GM23338 (cell line): ENCODE measurements around the gene STX17. TPM values are rescaled to one million over a fixed set of nuclear protein-coding genes. Genes with fewer than 3 reads are reported as not detected.

Experiments
- ATAC-seq: fragments of 200-7000 bp; cut with Tn5 transposase; 3 replicates; pipeline ENCODE4 v1.9.1; 2020
- DNase-seq: peaks from one replicate; pipeline ENCODE4 v3.0.0-alpha.2; 2015; ENCODE audit warnings: low spot score
- H2AFZ ChIP-seq: fragments of 200-600 bp; sonication (generic); 2 replicates; pipeline ENCODE4 v1.8.0; 2016; ENCODE audit warnings: antibody characterized with exemption, mild to moderate bottlenecking, moderate library complexity
- H3F3A ChIP-seq: fragments of 200-600 bp; sonication (generic); replicated peaks from 2 replicates; pipeline ENCODE4 v1.8.0; 2017; ENCODE audit warnings: antibody characterized with exemption, mixed run types, low read depth
- H3K27ac ChIP-seq: fragments of 200-600 bp; sonication (generic); 2 replicates; pipeline ENCODE4 v1.6.1; 2016; ENCODE audit warnings: low read depth
- H3K27me3 ChIP-seq: fragments of 200-600 bp; sonication (generic); 2 replicates; pipeline ENCODE4 v1.8.0; 2016; ENCODE audit warnings: mild to moderate bottlenecking, mixed run types, moderate library complexity; ENCODE audit not compliant: insufficient read depth
- H3K36me3 ChIP-seq: fragments of 200-600 bp; sonication (generic); 2 replicates; pipeline ENCODE4 v1.8.0; 2016; ENCODE audit warnings: mild to moderate bottlenecking; ENCODE audit not compliant: insufficient read depth
- H3K4me1 ChIP-seq: fragments of 200-600 bp; sonication (generic); 2 replicates; pipeline ENCODE4 v1.8.0; 2016; ENCODE audit warnings: mild to moderate bottlenecking, moderate library complexity; ENCODE audit not compliant: insufficient read depth
- H3K4me2 ChIP-seq: fragments of 200-600 bp; sonication (generic); 2 replicates; pipeline ENCODE4 v1.7.1; 2017; ENCODE audit warnings: mixed run types
- H3K4me3 ChIP-seq: fragments of 200-600 bp; sonication (generic); 2 replicates; pipeline ENCODE4 v1.6.1; 2016; ENCODE audit warnings: mixed run types
- H3K79me2 ChIP-seq: fragments of 200-600 bp; sonication (generic); replicated peaks from 2 replicates; pipeline ENCODE4 v1.8.0; 2017; ENCODE audit warnings: mild to moderate bottlenecking; ENCODE audit not compliant: insufficient read depth
- H3K9me2 ChIP-seq: fragments of 200-600 bp; sonication (generic); 2 replicates; pipeline ENCODE4 v1.8.0; 2017; ENCODE audit not compliant: insufficient read depth
- H4K20me1 ChIP-seq: fragments of 200-600 bp; sonication (generic); replicated peaks from 2 replicates; pipeline ENCODE4 v1.8.0; 2017; ENCODE audit warnings: mild to moderate bottlenecking; ENCODE audit not compliant: insufficient read depth
- H3K27ac Mint-ChIP-seq: 2 replicates; pipeline ENCODE4 v1.8.0; 2020; ENCODE audit warnings: inconsistent platforms, mild to moderate bottlenecking, moderate library complexity, mixed read lengths
- H3K27me3 Mint-ChIP-seq: 3 replicates; pipeline ENCODE4 v1.8.0; 2022; ENCODE audit warnings: low read depth, mild to moderate bottlenecking, moderate library complexity, mixed read lengths, inconsistent platforms; ENCODE audit not compliant: insufficient read depth, poor library complexity
- H3K36me3 Mint-ChIP-seq: 3 replicates; pipeline ENCODE4 v1.8.0; 2021; ENCODE audit warnings: low read depth, mild to moderate bottlenecking, inconsistent platforms, moderate library complexity, mixed read lengths
- H3K4me1 Mint-ChIP-seq: 3 replicates; pipeline ENCODE4 v1.8.0; 2020; ENCODE audit warnings: mild to moderate bottlenecking, inconsistent platforms, mixed read lengths
- H3K4me3 Mint-ChIP-seq: 3 replicates; pipeline ENCODE4 v1.8.0; 2021; ENCODE audit warnings: moderate library complexity, mild to moderate bottlenecking, inconsistent platforms, mixed read lengths
- H3K9me3 Mint-ChIP-seq: 3 replicates; pipeline ENCODE4 v1.8.0; 2020; ENCODE audit warnings: moderate library complexity, mild to moderate bottlenecking, inconsistent platforms, mixed read lengths
- CREB1 ChIP-seq: fragments of 250-450 bp; sonication (Bioruptor Pico); IDR thresholded peaks from 2 replicates; pipeline ENCODE4 v1.5.0; 2020; ENCODE audit warnings: low read depth, mild to moderate bottlenecking, moderate library complexity
- CTCF ChIP-seq, 2 experiments: fragments of 200-600 bp in 1 of 2; sonication (generic) in 1 of 2; conservative IDR thresholded peaks; 2 replicates each; pipeline versions ENCODE4 v1.5.1 to v1.6.1; 2016 to 2017; ENCODE audit warnings: antibody characterized with exemption in 2 of 2, low read depth in 2 of 2, mild to moderate bottlenecking in 2 of 2, moderate library complexity in 1 of 2
- ETS1 ChIP-seq: IDR thresholded peaks from 2 replicates; pipeline ENCODE4 v1.6.1; 2016; ENCODE audit warnings: antibody characterized with exemption
- EZH2 ChIP-seq: fragments of 200-600 bp; sonication (generic); IDR thresholded peaks from one replicate; pipeline ENCODE4 v1.8.0; 2017; ENCODE audit warnings: antibody characterized with exemption, mild to moderate bottlenecking, low read depth; ENCODE audit not compliant: unreplicated experiment
- EZH2phosphoT487 ChIP-seq: fragments of 200-600 bp; sonication (generic); IDR thresholded peaks from one replicate; pipeline ENCODE4 v1.8.1; 2018; ENCODE audit warnings: antibody characterized with exemption; ENCODE audit not compliant: unreplicated experiment
- JUNB ChIP-seq: IDR thresholded peaks from one replicate; pipeline ENCODE4 v1.6.1; 2016; ENCODE audit warnings: antibody characterized with exemption; ENCODE audit not compliant: unreplicated experiment
- NANOG ChIP-seq: IDR thresholded peaks from 2 replicates; pipeline ENCODE4 v1.6.1; 2016; ENCODE audit warnings: antibody characterized with exemption, borderline replicate concordance
- POLR2AphosphoS5 ChIP-seq: IDR thresholded peaks from 2 replicates; pipeline ENCODE4 v1.6.1; 2016; ENCODE audit warnings: antibody characterized with exemption, low read depth
- STAT1 ChIP-seq: IDR thresholded peaks from one replicate; pipeline ENCODE4 v1.6.1; 2016; ENCODE audit warnings: antibody characterized with exemption; ENCODE audit not compliant: unreplicated experiment
- ZNF114 ChIP-seq: fragments of 250-450 bp; sonication (Bioruptor Pico); IDR thresholded peaks from 2 replicates; pipeline ENCODE4 v1.5.0; 2020; ENCODE audit warnings: mild to moderate bottlenecking, moderate library complexity
- ZNF462 ChIP-seq: fragments of 250-450 bp; sonication (Bioruptor Pico); IDR thresholded peaks from 2 replicates; pipeline ENCODE4 v1.5.0; 2020; ENCODE audit warnings: mild to moderate bottlenecking, moderate library complexity
- polyA plus RNA-seq: library from polyadenylated mRNA; unstranded; fragments of >200 nt; fragmentation: Nextera tagmentation; extraction: Ambion mirVana; gene quantifications from 2 replicates; pipeline ENCODE4 v1.2.1, GENCODE V29; 2016
- total RNA-seq: library from RNA; depleted of rRNA; stranded (reverse); fragments of >200 nt; shearing (Covaris generic); gene quantifications from 2 replicates; pipeline ENCODE4 v1.2.3, GENCODE V29; 2014

The STX17 gene
- total and polyA plus RNA-seq, 2 experiments from 2014 or later = 12.9 to 24.2 TPM

GRCh38 chr9:99978221-99978620 lies 71.8 kb downstream of the STX17 start:
- Histone ChIP-seq H3K4me3 (no peak overlapping the region), H3K79me2 (no peaks in the 10 kb centered on the region), H3K9me2 (no peaks in the 10 kb centered on the region), H3K27ac (no peak overlapping the region), H3K36me3 (no peaks in the 10 kb centered on the region), H3K27me3 (no peaks in the 10 kb centered on the region), H3K4me1 (peaks cover 19% of the 10 kb centered on the region; the same call in 1 of the 2 replicates), H2AFZ (no peak overlapping the region), H3F3A (no peaks in the 10 kb centered on the region), H4K20me1 (no peaks in the 10 kb centered on the region), H3K4me2 (no peak overlapping the region)
- Mint-ChIP-seq H3K4me3 (no peak overlapping the region), H3K4me1 (peaks cover 18% of the 10 kb centered on the region; the same call in 2 of the 3 replicates), H3K27me3 (no peaks in the 10 kb centered on the region), H3K27ac (no peak overlapping the region; the same call in 1 of the 2 replicates), H3K36me3 (peaks cover 3% of the 10 kb centered on the region; the same call in 1 of the 3 replicates), H3K9me3 (no peaks in the 10 kb centered on the region)
- TF ChIP-seq CTCF (conservative IDR thresholded peaks at IDR 0.05; ENCODE audit: low read depth in 2 of 2) (no peak), NANOG (no peak), EZH2 (no peak)
- ATAC-seq = peak; percentile 58
- DNase-seq = peak; percentile 32

- Histone ChIP-seq H2AFZ (no peak overlapping the region), H3F3A (no peaks in the 10 kb centered on the region), H3K4me2 (no peak overlapping the region), H3K9me2 (no peaks in the 10 kb centered on the region), H3K4me3 (no peak overlapping the region), H4K20me1 (no peaks in the 10 kb centered on the region), H3K36me3 (no peaks in the 10 kb centered on the region), H3K4me1 (peaks cover 20% of the 10 kb centered on the region), H3K27me3 (no peaks in the 10 kb centered on the region), H3K79me2 (no peaks in the 10 kb centered on the region), H3K27ac (no peak overlapping the region)
- Mint-ChIP-seq H3K27ac (no peak overlapping the region), H3K9me3 (no peaks in the 10 kb centered on the region), H3K36me3 (peaks cover 6% of the 10 kb centered on the region; the same call in 2 of the 3 replicates), H3K4me3 (no peak overlapping the region), H3K4me1 (peaks cover 19% of the 10 kb centered on the region; the same call in 2 of the 3 replicates), H3K27me3 (no peaks in the 10 kb centered on the region)
- TF ChIP-seq EZH2phosphoT487 (no peak), NANOG (no peak), ZNF114 (no peak), STAT1 (no peak), ZNF462 (CRISPR knock-in tag) (no peak), CREB1 (CRISPR knock-in tag) (no peak), JUNB (no peak), CTCF (conservative IDR thresholded peaks at IDR 0.05; ENCODE audit: low read depth in 2 of 2) (no peak), ETS1 (no peak), POLR2AphosphoS5 (no peak)
- DNase-seq (no peak), ATAC-seq (no peak)
Measured at GRCh38 chr9:99980598-99980997, 74.1 kb downstream of the STX17 start.
